Large intestine (tissue), 3 donors: Measurements from ENCODE around the gene PPM1K. TPM values are rescaled to one million over a fixed set of nuclear protein-coding genes. Genes with fewer than 3 reads are reported as not detected.
A peak's percentile ranks its signal among the peaks of the same experiment; 100 is the strongest.

Experiments
- DNase-seq, 2 donors: peaks; one replicate each; pipeline versions ENCODE4 v3.0.0 to v3.0.0-alpha.2; 2013
- H3K27ac ChIP-seq: one replicate; pipeline ENCODE4 v1.5.1; 2013; ENCODE audit warnings: low read length
- H3K27me3 ChIP-seq: 2 replicates; pipeline ENCODE4 v1.6.1; 2013; ENCODE audit warnings: low read length; ENCODE audit not compliant: control insufficient read depth, insufficient read depth
- H3K36me3 ChIP-seq: 2 replicates; pipeline ENCODE4 v1.6.1; 2013; ENCODE audit warnings: low read length; ENCODE audit not compliant: control insufficient read depth, insufficient read depth
- H3K4me1 ChIP-seq: one replicate; pipeline ENCODE4 v1.6.1; 2013; ENCODE audit warnings: low read length; ENCODE audit not compliant: control insufficient read depth, insufficient read depth
- H3K4me3 ChIP-seq: one replicate; pipeline ENCODE4 v1.5.1; 2013; ENCODE audit warnings: low read length
- H3K9me3 ChIP-seq: one replicate; pipeline ENCODE4 v1.6.1; 2013; ENCODE audit warnings: mild to moderate bottlenecking, low read depth, low read length, moderate library complexity; ENCODE audit not compliant: control insufficient read depth
- WGBS: methylation state at CpG from one replicate; pipeline ENCODE4 v1.1.5; 2013; ENCODE audit warnings: low lambda C conversion rate; ENCODE audit not compliant: insufficient coverage; 5-methylcytosine and 5-hydroxymethylcytosine counted together
- polyA plus RNA-seq: library from polyadenylated mRNA; unstranded; fragments of 120-200 nt; gene quantifications from one replicate; pipeline ENCODE4 v1.2.1, GENCODE V29; 2013

Gene PPM1K
- polyA plus RNA-seq, 1 donor: 9.4 TPM

DNA sequence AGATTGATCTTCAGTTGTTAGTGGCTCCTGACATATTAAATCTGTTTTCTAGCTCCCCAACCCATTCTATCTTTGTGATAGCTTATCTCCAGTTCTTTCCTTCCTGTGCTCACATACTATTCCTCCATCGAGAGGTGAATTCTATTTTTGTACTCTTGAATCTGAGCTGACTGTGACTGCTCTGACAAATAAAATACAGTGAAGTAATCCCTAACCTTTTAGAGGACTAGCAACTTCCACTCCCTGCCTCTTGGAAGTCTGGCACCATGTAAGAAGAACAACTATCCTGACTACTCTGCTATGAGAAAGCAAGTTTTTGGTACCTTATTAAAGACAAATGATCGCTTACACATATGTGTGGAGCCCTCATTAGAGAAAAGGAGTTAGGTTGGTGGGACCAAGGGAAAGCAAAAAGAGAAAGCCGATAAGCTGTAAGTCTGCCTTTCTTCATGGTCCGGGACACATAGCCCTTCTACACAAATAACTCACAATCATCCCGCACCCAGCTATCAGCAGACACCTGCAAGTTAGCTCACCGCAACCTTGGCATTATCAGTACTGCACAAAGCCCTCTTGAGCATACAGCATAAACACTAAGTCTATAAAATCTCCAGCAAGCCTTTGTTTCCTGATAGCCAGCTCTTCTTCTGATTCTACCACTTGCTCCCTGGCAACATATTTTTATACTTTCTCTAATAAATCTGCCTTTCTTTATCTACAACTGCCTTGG lies 13.5 kb upstream of the PPM1K start:
- H3K27me3 ChIP-seq: no peaks in the 10 kb centered on the region
- DNase-seq: peak; percentile 12 to 24
- no peak overlapping the region for H3K4me3 ChIP-seq
- no peaks in the 10 kb centered on the region for H3K36me3 ChIP-seq
- H3K27ac ChIP-seq: no peak overlapping the region
- WGBS: no CpG with 5 or more reads among the region's 6 CpGs
- H3K4me1 ChIP-seq: no peaks in the 10 kb centered on the region
- no peaks in the 10 kb centered on the region for H3K9me3 ChIP-seq

DNA sequence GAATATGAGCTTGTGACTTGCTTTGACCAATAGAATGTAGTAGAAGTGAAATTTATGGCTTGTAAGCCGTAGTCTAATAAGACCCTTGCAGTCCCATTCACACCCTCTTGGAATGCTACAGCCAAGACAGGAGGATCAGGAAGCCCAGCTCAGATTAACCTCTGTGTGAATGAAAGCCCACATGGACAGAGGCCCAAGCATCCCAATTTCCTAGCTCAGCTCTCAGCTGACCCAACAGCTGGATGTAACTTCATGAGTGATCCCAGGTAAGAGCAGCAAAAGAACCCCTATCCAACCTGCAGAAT lies 12.8 kb upstream of the PPM1K start:
- Histone ChIP-seq H3K36me3 (no peaks in the 10 kb centered on the region), H3K27ac (no peak overlapping the region), H3K27me3 (no peaks in the 10 kb centered on the region), H3K4me3 (no peak overlapping the region), H3K9me3 (no peaks in the 10 kb centered on the region), H3K4me1 (no peaks in the 10 kb centered on the region)
- no peak for DNase-seq
- whole genome bisulfite sequencing: no CpG with 5 or more reads among the region's 1 CpG

DNA sequence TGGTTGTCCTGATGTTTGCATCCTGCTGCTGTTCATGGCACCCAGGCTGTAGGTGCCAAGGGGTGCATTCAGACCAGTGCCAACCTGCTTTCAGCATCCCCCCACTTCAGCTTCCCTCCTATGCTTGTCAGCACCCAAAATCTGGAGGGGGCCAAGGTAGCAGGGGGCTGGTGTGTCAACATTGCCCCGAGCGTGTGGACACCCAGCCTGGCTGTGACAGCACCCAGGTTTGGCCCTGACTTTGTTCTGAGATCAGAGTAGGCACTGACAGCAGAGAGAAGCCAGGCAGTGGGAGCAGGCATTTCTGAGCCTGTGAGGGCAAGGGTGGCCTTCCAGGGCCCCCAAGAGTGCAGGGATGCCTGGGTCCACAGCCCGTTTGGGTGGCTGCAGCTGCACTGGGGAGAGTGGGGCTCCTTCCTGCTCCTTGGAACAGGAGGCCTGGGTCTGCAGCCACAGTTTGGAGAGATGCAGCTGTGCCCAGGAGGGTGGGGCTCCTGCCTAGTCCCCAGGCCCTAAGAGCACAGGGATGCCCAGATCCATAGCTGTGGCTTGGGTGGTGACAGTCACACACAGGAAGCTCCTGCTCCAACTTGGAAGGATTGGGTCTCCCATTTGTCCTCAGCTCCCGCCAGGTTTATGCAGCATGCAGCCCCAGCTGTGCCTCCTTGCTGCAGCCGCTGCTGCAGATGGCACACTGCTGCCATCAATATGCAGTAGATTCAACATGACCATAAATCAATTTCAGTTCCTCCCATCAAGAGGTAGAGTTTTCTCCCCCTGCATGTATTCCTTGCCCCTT lies 12.3 kb upstream of the PPM1K start:
- no peaks in the 10 kb centered on the region for H3K9me3 ChIP-seq
- DNase-seq: no peak
- no peak overlapping the region for H3K4me3 ChIP-seq
- H3K27me3 ChIP-seq: no peaks in the 10 kb centered on the region
- no peaks in the 10 kb centered on the region for H3K4me1 ChIP-seq
- no peaks in the 10 kb centered on the region for H3K36me3 ChIP-seq
- no peak overlapping the region for H3K27ac ChIP-seq
- no CpG with 5 or more reads among the region's 5 CpGs for WGBS

- no peak overlapping the region for H3K4me3 ChIP-seq
- no peak overlapping the region for H3K27ac ChIP-seq
- DNase-seq: no peak
- H3K27me3 ChIP-seq: no peaks in the 10 kb centered on the region
- H3K4me1 ChIP-seq: no peaks in the 10 kb centered on the region
- no peaks in the 10 kb centered on the region for H3K36me3 ChIP-seq
- no CpG with 5 or more reads among the region's 6 CpGs for WGBS
- H3K9me3 ChIP-seq: no peaks in the 10 kb centered on the region
These were observed 11.3 kb upstream of the PPM1K start for GRCh38 chr4:88295656-88296055.

DNA sequence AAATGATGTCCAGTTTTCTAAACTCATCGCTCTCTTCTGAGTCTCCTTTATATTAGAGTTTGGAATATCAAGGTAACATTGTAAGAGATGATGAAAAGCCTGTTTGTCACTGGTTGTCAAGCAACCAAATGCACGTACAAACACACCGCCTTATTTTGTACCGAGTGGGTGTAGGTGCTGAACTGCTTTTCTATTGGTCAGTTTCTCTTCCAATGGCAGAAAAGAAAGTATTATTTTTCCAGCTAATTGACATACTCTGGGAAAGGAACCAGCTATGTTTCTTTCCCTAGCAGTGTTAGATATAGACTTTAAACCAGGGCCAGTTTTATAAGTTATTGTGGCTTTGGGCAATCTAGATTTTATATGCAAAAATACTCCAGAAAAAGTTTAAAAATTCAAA lies 6.6 kb upstream of the PPM1K start:
- H3K36me3 ChIP-seq: no peaks in the 10 kb centered on the region
- no peaks in the 10 kb centered on the region for H3K9me3 ChIP-seq
- no peak overlapping the region for H3K4me3 ChIP-seq
- peak in 1 of 2 donors; percentile 10 for DNase-seq
- WGBS: 80% methylated on average over 2 of the region's 4 CpGs
- H3K27ac ChIP-seq: no peak overlapping the region
- H3K4me1 ChIP-seq: no peaks in the 10 kb centered on the region
- no peaks in the 10 kb centered on the region for H3K27me3 ChIP-seq

DNA sequence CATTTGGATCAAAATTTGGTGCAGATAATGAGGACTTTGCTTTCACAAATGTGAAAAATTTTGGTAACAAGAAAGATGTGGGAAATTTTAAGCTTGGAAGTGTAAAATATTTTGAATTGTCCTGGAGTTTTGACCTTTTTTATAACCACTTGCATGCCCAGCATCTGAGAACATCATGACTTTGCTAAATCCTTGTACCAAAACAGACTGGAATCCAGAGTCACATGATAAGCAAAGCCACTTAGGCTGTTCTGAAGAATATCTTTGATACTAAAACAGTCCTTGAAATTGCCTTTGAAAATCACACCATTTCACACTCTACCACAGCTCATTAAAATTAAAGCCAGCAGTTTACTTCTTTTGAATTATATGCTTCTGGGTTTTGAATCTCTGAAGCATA lies 2.5 kb upstream of the PPM1K start:
- Histone ChIP-seq H3K36me3 (no peaks in the 10 kb centered on the region), H3K4me3 (no peak overlapping the region), H3K4me1 (peaks cover 10% of the 10 kb centered on the region), H3K27ac (no peak overlapping the region), H3K27me3 (no peaks in the 10 kb centered on the region), H3K9me3 (no peaks in the 10 kb centered on the region)
- no peak for DNase-seq

- no peaks in the 10 kb centered on the region for H3K27me3 ChIP-seq
- no peak for DNase-seq
- peak overlapping the region; percentile 85 for H3K4me3 ChIP-seq
- peak overlapping the region; percentile 92 for H3K27ac ChIP-seq
- WGBS: 39% methylated on average over 4 of the region's 4 CpGs
- H3K4me1 ChIP-seq: peaks cover 10% of the 10 kb centered on the region
- no peaks in the 10 kb centered on the region for H3K36me3 ChIP-seq
- H3K9me3 ChIP-seq: no peaks in the 10 kb centered on the region
These were observed 883 bp upstream of the PPM1K start for GRCh38 chr4:88285235-88285653.

GRCh38 chr4:88283661-88284438 lies 511 bp downstream of the PPM1K start:
- WGBS: no CpG with 5 or more reads among the region's 66 CpGs

DNA sequence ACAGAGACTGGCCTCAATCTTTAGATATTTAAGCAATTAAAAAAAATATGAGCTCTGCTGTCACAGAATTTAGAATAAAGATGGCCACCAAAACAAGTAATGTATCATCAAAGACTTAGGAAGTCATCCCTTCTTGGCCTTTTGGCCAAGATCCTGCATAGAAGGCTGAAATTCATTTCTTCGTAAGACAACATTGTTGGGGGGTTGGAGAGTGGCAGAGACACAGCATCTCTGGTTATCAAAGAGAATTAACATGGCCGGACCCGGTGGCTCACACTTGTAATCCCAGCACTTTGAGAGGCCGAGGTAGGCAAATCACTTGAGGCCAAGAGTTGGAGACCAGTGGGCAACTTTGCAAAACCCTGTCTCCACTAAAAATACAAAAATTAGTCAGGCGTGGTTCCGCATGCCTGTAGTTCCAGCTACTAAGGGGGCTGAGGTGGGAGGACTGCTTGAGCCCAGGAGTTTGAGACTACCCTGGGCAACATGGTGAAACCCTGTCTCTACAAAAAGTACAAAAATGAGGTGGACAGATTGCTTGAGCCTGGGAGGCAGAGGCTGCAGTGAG lies 4.0 kb downstream of the PPM1K start:
- Histone ChIP-seq H3K9me3 (peaks cover 8% of the 10 kb centered on the region), H3K4me3 (no peak overlapping the region), H3K4me1 (peaks cover 8% of the 10 kb centered on the region), H3K27me3 (no peaks in the 10 kb centered on the region), H3K27ac (no peak overlapping the region), H3K36me3 (no peaks in the 10 kb centered on the region)
- no peak for DNase-seq
- WGBS: no CpG with 5 or more reads among the region's 6 CpGs

More at GRCh38 chr4:88283661-88284438, 511 bp downstream of the PPM1K start:
- Histone ChIP-seq H3K36me3 (no peaks in the 10 kb centered on the region), H3K9me3 (no peaks in the 10 kb centered on the region), H3K27me3 (no peaks in the 10 kb centered on the region), H3K4me1 (peaks cover 10% of the 10 kb centered on the region), H3K4me3 (peak overlapping the region; percentile 85), H3K27ac (peak overlapping the region; percentile 92)
- peak; percentile 49 to 81 for DNase-seq

DNA sequence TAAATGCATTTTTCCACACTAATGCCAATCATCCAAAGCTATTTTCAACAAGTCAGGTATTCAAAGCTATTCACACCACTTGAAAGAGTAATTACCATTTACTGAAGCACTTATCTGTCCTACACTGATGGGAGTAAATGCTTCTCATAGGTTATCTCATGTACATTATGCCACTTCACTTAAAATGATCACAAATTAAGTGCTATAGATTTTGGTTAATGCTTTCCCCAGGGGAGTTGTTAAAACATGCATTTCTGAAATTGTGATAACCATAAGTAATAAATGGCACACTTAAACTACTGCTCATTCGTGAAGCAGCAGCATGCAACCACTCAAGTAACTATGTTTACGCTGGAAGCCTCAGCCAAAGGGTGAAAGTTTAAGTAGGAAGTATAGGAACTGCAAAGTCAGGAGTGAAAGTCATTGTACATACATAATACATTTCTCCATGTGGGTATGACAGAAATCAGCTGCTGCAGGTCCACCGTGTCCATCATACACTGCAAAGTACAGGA lies 6.6 kb downstream of the PPM1K start:
- no peak overlapping the region for H3K4me3 ChIP-seq
- no peak for DNase-seq
- no peak overlapping the region for H3K27ac ChIP-seq
- H3K4me1 ChIP-seq: peaks cover 2% of the 10 kb centered on the region
- peaks cover 8% of the 10 kb centered on the region for H3K9me3 ChIP-seq
- H3K27me3 ChIP-seq: no peaks in the 10 kb centered on the region
- peaks cover 5% of the 10 kb centered on the region for H3K36me3 ChIP-seq
- WGBS: no CpG with 5 or more reads among the region's 3 CpGs
